BLaER1 (cell line): ENCODE results near the gene NLN.

ENCODE experiments used
- H3K27ac ChIP-seq: shearing (Covaris generic); formaldehyde crosslinking; 2 replicates; pipeline ENCODE4 v1.8.1; 2022
- H3K27me3 ChIP-seq: shearing (Covaris generic); formaldehyde crosslinking; 2 replicates; pipeline ENCODE4 v1.8.1; 2022
- H3K36me3 ChIP-seq: shearing (Covaris generic); formaldehyde crosslinking; 2 replicates; pipeline ENCODE4 v1.8.1; 2022
- H3K4me1 ChIP-seq: shearing (Covaris generic); formaldehyde crosslinking; 2 replicates; pipeline ENCODE4 v1.8.1; 2022
- H3K4me2 ChIP-seq: shearing (Covaris generic); formaldehyde crosslinking; 2 replicates; pipeline ENCODE4 v1.8.1; 2022
- H3K4me3 ChIP-seq: shearing (Covaris generic); formaldehyde crosslinking; 2 replicates; pipeline ENCODE4 v1.8.1; 2022
- H3K9ac ChIP-seq: shearing (Covaris generic); formaldehyde crosslinking; 2 replicates; pipeline ENCODE4 v1.8.1; 2022
- H3K9me3 ChIP-seq: shearing (Covaris generic); formaldehyde crosslinking; 2 replicates; pipeline ENCODE4 v1.8.1; 2022
- H4K20me1 ChIP-seq: shearing (Covaris generic); formaldehyde crosslinking; 2 replicates; pipeline ENCODE4 v1.8.1; 2022
- Cebpa-rat ChIP-seq: shearing (Covaris generic); IDR thresholded peaks from 2 replicates; pipeline ENCODE4 v1.8.1; 2022

The NLN gene

GRCh38 chr5:65873181-65873750, 151.3 kb downstream of the NLN start:
- no peak for TF ChIP-seq Cebpa-rat

GRCh38 chr5:65874241-65874640, 152.2 kb downstream of the NLN start:
- no peak overlapping the region for H3K27ac ChIP-seq
- H3K4me3 ChIP-seq, result no peak overlapping the region
- peaks cover 27% of the 10 kb centered on the region for H3K9me3 ChIP-seq
- H3K36me3 ChIP-seq, result no peaks in the 10 kb centered on the region
- H3K4me1 ChIP-seq, result no peaks in the 10 kb centered on the region
- H3K4me2 ChIP-seq, result no peak overlapping the region
- no peaks in the 10 kb centered on the region for H4K20me1 ChIP-seq
- no peak overlapping the region for H3K9ac ChIP-seq
- H3K27me3 ChIP-seq, result no peaks in the 10 kb centered on the region
- TF ChIP-seq Cebpa-rat, result no peak

More at GRCh38 chr5:65873181-65873750, 151.3 kb downstream of the NLN start:
- Histone ChIP-seq H3K27ac (no peak overlapping the region), H3K4me1 (no peaks in the 10 kb centered on the region), H4K20me1 (no peaks in the 10 kb centered on the region), H3K27me3 (no peaks in the 10 kb centered on the region), H3K4me2 (no peak overlapping the region), H3K4me3 (no peak overlapping the region), H3K36me3 (no peaks in the 10 kb centered on the region), H3K9me3 (peaks cover 17% of the 10 kb centered on the region), H3K9ac (no peak overlapping the region)

GRCh38 chr5:65876496-65876895, 154.5 kb downstream of the NLN start:
- H3K27me3 ChIP-seq, result no peaks in the 10 kb centered on the region
- no peak overlapping the region for H3K4me3 ChIP-seq
- H3K4me2 ChIP-seq, result no peak overlapping the region
- no peaks in the 10 kb centered on the region for H3K4me1 ChIP-seq
- no peaks in the 10 kb centered on the region for H4K20me1 ChIP-seq
- no peak overlapping the region for H3K27ac ChIP-seq
- no peak overlapping the region for H3K9ac ChIP-seq
- no peak for TF ChIP-seq Cebpa-rat
- peaks cover 24% of the 10 kb centered on the region for H3K9me3 ChIP-seq
- H3K36me3 ChIP-seq, result no peaks in the 10 kb centered on the region

GRCh38 chr5:65876970-65877369, 155.0 kb downstream of the NLN start:
- Histone ChIP-seq H4K20me1 (no peaks in the 10 kb centered on the region), H3K27ac (no peak overlapping the region), H3K4me3 (no peak overlapping the region), H3K36me3 (no peaks in the 10 kb centered on the region), H3K4me1 (no peaks in the 10 kb centered on the region), H3K27me3 (no peaks in the 10 kb centered on the region), H3K9me3 (peaks cover 19% of the 10 kb centered on the region), H3K9ac (no peak overlapping the region), H3K4me2 (no peak overlapping the region)
- TF ChIP-seq Cebpa-rat, result no peak
